ENCODE data around the gene ATP5MC2. TPM values are rescaled to one million over a fixed set of nuclear protein-coding genes. Genes with fewer than 3 reads are reported as not detected.
"Not testable (repeated sequence)": the region's sequence is repeated elsewhere in the genome, so short reads cannot be mapped to it uniquely, and the experiment has no call there.

ATP5MC2 gene
- total RNA-seq, 2 donors from 2014 or later = 481 to 659 TPM

- H3K4me3 ChIP-seq = no peak overlapping the region
- DNase-seq (ENCODE audit: low spot score) = no peak
- TF ChIP-seq CTCF (IDR thresholded peaks at IDR 0.05) = no peak
- no peak overlapping the region for H3K27ac ChIP-seq
- no peaks in the 10 kb centered on the region for H3K36me3 ChIP-seq
- no peaks in the 10 kb centered on the region for H3K9me3 ChIP-seq
- H3K4me1 ChIP-seq = no peaks in the 10 kb centered on the region
- no peaks in the 10 kb centered on the region for H3K27me3 ChIP-seq
Measured at GRCh38 chr12:53686436-53686835, 10.6 kb upstream of the ATP5MC2 start.

GRCh38 chr12:53684654-53685220 lies 8.9 kb upstream of the ATP5MC2 start:
- Histone ChIP-seq H3K36me3 (no peaks in the 10 kb centered on the region), H3K27ac (no peak overlapping the region), H3K27me3 (no peaks in the 10 kb centered on the region), H3K9me3 (no peaks in the 10 kb centered on the region), H3K4me3 (no peak overlapping the region), H3K4me1 (no peaks in the 10 kb centered on the region)
- TF ChIP-seq CTCF (IDR thresholded peaks at IDR 0.05) = no peak
- no peak for DNase-seq (ENCODE audit: low spot score)

GRCh38 chr12:53683983-53684382 lies 8.1 kb upstream of the ATP5MC2 start:
- TF ChIP-seq CTCF (IDR thresholded peaks at IDR 0.05) = no peak
- no peaks in the 10 kb centered on the region for H3K27me3 ChIP-seq
- no peak overlapping the region for H3K27ac ChIP-seq
- no peaks in the 10 kb centered on the region for H3K4me1 ChIP-seq
- no peaks in the 10 kb centered on the region for H3K36me3 ChIP-seq
- H3K4me3 ChIP-seq = no peak overlapping the region
- H3K9me3 ChIP-seq = no peaks in the 10 kb centered on the region
- no peak for DNase-seq (ENCODE audit: low spot score)

- no peak overlapping the region for H3K4me3 ChIP-seq
- no peaks in the 10 kb centered on the region for H3K4me1 ChIP-seq
- no peak for TF ChIP-seq CTCF (IDR thresholded peaks at IDR 0.05)
- no peaks in the 10 kb centered on the region for H3K9me3 ChIP-seq
- no peak overlapping the region for H3K27ac ChIP-seq
- H3K36me3 ChIP-seq = no peaks in the 10 kb centered on the region
- DNase-seq (ENCODE audit: low spot score) = no peak
- H3K27me3 ChIP-seq = no peaks in the 10 kb centered on the region
Measured at GRCh38 chr12:53683494-53683893, 7.6 kb upstream of the ATP5MC2 start.

GRCh38 chr12:53680061-53680460 lies 4.2 kb upstream of the ATP5MC2 start:
- H3K36me3 ChIP-seq; H3K4me3 ChIP-seq; H3K27ac ChIP-seq; DNase-seq (ENCODE audit: low spot score); H3K27me3 ChIP-seq; H3K9me3 ChIP-seq: not testable (repeated sequence)
- peaks cover 0 to 23% of the 10 kb centered on the region in 2 donors for H3K4me1 ChIP-seq

GRCh38 chr12:53677800-53678148 lies 1.9 kb upstream of the ATP5MC2 start:
- no peak for TF ChIP-seq CTCF (IDR thresholded peaks at IDR 0.05)
- peak overlapping the region in 1 of 2 donors; percentile 71 for H3K4me3 ChIP-seq
- H3K36me3 ChIP-seq = peaks cover 7% of the 10 kb centered on the region
- DNase-seq (ENCODE audit: low spot score) = no peak
- H3K27me3 ChIP-seq = no peaks in the 10 kb centered on the region
- H3K9me3 ChIP-seq = no peaks in the 10 kb centered on the region
- peaks cover 0 to 37% of the 10 kb centered on the region in 2 donors for H3K4me1 ChIP-seq
- H3K27ac ChIP-seq = peak overlapping the region; percentile 91 to 92

Measured in right atrium auricular region (tissue), 2 donors.